ENCODE measurements around the gene GJD3. TPM values are rescaled to one million over a fixed set of nuclear protein-coding genes. Genes with fewer than 3 reads are reported as not detected.

The GJD3 gene
- total and polyA plus RNA-seq, 2 donors (not counting 3 experiments of a cell fraction or from before 2014, with no cell fraction given) = 0.10 to 0.40 TPM

- Histone ChIP-seq H3K9me3 (replicated peaks; ENCODE audit: control insufficient read depth, insufficient read depth, low read length) (no peaks in the 10 kb centered on the region), H3K4me1 (ENCODE audit: control insufficient read depth, extremely low read depth, insufficient read depth, low read length) (peaks cover 51% of the 10 kb centered on the region), H3K9me1 (replicated peaks; ENCODE audit: control insufficient read depth, extremely low read depth, insufficient read depth, low read length) (no peaks in the 10 kb centered on the region), H4K20me1 (replicated peaks; ENCODE audit: control insufficient read depth, extremely low read depth, insufficient read depth, low read length) (no peaks in the 10 kb centered on the region), H3K79me2 (ENCODE audit: control insufficient read depth, insufficient read depth, low read length) (peaks cover 69% of the 10 kb centered on the region), H2AFZ (ENCODE audit: low read depth, low read length) (no peak overlapping the region), H3K36me3 (ENCODE audit: control insufficient read depth in 2 of 2, extremely low read depth in 1 of 2, insufficient read depth in 2 of 2, low read length in 2 of 2) (peaks cover 0 to 3% of the 10 kb centered on the region in 2 experiments), H3K9ac (replicated peaks; ENCODE audit: extremely low read depth, insufficient read depth, low read length) (no peak overlapping the region), H3K27ac (ENCODE audit: insufficient read depth, low read depth, low read length) (peak overlapping the region; percentile 10), H3K4me2 (ENCODE audit: insufficient read depth, low read length) (no peak overlapping the region), H3K27me3 (ENCODE audit: control insufficient read depth in 2 of 2, insufficient read depth in 2 of 2, low read length in 2 of 2) (no peaks in the 10 kb centered on the region), H3K4me3 (replicated peaks in 1 of 3; ENCODE audit: insufficient read depth in 1 of 3, low read depth in 1 of 3, low read length in 3 of 3) (no peak overlapping the region)
- intact Hi-C loops (cut with micrococcal nuclease) = no loop called here
- no TSS peak for BruUV-seq (replicated peaks)
- POLR2A ChIA-PET = interaction anchor here (0.6 kb wide), 1 partner anchor 79 kb away, joined by 13 read pairs; no protein-coding TSS in a partner anchor
- CTCF ChIA-PET = interaction anchor here (0.9 to 2.7 kb wide), 6 partner anchors 8 to 24 kb away, joined by 3 to 10 read pairs (median 4); no protein-coding TSS in a partner anchor
- DNase-seq (ENCODE audit: low read depth, low spot score) = no peak
- FAIRE-seq = no peak
- TF ChIP-seq EZH2 (IDR thresholded peaks at IDR 0.05; ENCODE audit: borderline replicate concordance, low read depth, low read length, severe bottlenecking) (no peak), GATA2 (IDR thresholded peaks at IDR 0.05; ENCODE audit: insufficient read depth, insufficient read length, low read depth, low read length) (no peak)
- dilution Hi-C loops (cut with MboI; ENCODE audit: extremely low pct_ligation_motif_present, low sequenced_read_pairs) = no loop called here
Measured at GRCh38 chr17:40329839-40330794, 34.4 kb downstream of the GJD3 start.

DNA sequence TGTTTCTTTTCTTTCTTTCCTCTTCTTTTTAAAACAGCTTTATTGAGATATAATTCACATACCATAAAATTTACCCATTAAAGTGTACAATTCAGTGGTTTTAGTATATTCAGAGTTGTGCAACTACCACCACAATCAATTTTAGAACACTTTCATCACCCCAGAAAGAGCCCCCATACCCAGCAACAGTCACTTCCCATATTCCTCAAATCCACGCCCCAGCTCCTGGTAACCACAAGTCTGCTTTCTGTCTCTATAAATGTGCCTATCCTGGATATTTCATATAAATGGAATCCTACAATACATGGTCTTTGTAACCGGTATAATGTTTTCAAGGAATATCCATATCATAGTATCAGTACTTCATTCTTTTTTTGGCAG, 36.2 kb downstream of the GJD3 start:
- H3K36me3 ChIP-seq (ENCODE audit: control insufficient read depth in 2 of 2, extremely low read depth in 1 of 2, insufficient read depth in 2 of 2, low read length in 2 of 2) = peaks cover 0 to 3% of the 10 kb centered on the region in 2 experiments
- H4K20me1 ChIP-seq (replicated peaks; ENCODE audit: control insufficient read depth, extremely low read depth, insufficient read depth, low read length) = no peaks in the 10 kb centered on the region
- H2AFZ ChIP-seq (ENCODE audit: low read depth, low read length) = no peak overlapping the region
- H3K79me2 ChIP-seq (ENCODE audit: control insufficient read depth, insufficient read depth, low read length) = peaks cover 67% of the 10 kb centered on the region
- no peak for TF ChIP-seq FOS (IDR thresholded peaks at IDR 0.05; ENCODE audit: borderline replicate concordance, insufficient read depth, low read length)
- TF ChIP-seq, protein P1, sequence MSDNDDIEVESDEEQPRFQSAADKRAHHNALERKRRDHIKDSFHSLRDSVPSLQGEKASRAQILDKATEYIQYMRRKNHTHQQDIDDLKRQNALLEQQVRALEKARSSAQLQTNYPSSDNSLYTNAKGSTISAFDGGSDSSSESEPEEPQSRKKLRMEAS (IDR thresholded peaks at IDR 0.05; ENCODE audit: insufficient read depth, insufficient read length) = no peak
- no peak for TF ChIP-seq GATA2 (IDR thresholded peaks at IDR 0.05; ENCODE audit: insufficient read depth, insufficient read length, low read depth, low read length)
- no peak for TF ChIP-seq MYC (IDR thresholded peaks at IDR 0.05; ENCODE audit: low read depth, low read length)
- no peak for TF ChIP-seq CTCF (IDR thresholded peaks at IDR 0.05; ENCODE audit: extremely low read depth in 1 of 2, insufficient read depth in 1 of 2, low read depth in 1 of 2, low read length in 2 of 2)
- TF ChIP-seq JUN (IDR thresholded peaks at IDR 0.05; ENCODE audit: borderline replicate concordance, insufficient read depth, insufficient read length, low read depth) = no peak
- no peak for TF ChIP-seq POLR2A (IDR thresholded peaks at IDR 0.05; ENCODE audit: low read depth, low read length)
- no peak for TF ChIP-seq EZH2 (IDR thresholded peaks at IDR 0.05; ENCODE audit: borderline replicate concordance, low read depth, low read length, severe bottlenecking)
- TF ChIP-seq POLR2AphosphoS5 (IDR thresholded peaks at IDR 0.05; ENCODE audit: insufficient read depth, low read depth, low read length) = no peak
- H3K27ac ChIP-seq (ENCODE audit: insufficient read depth, low read depth, low read length) = no peak overlapping the region
- no peak overlapping the region for H3K4me3 ChIP-seq (replicated peaks in 1 of 3; ENCODE audit: insufficient read depth in 1 of 3, low read depth in 1 of 3, low read length in 3 of 3)
- H3K4me1 ChIP-seq (ENCODE audit: control insufficient read depth, extremely low read depth, insufficient read depth, low read length) = peaks cover 60% of the 10 kb centered on the region
- no peaks in the 10 kb centered on the region for H3K9me3 ChIP-seq (replicated peaks; ENCODE audit: control insufficient read depth, insufficient read depth, low read length)
- H3K27me3 ChIP-seq (ENCODE audit: control insufficient read depth in 2 of 2, insufficient read depth in 2 of 2, low read length in 2 of 2) = no peaks in the 10 kb centered on the region
- BruUV-seq (replicated peaks) = no TSS peak
- no peak overlapping the region for H3K9ac ChIP-seq (replicated peaks; ENCODE audit: extremely low read depth, insufficient read depth, low read length)
- no peak overlapping the region for H3K4me2 ChIP-seq (ENCODE audit: insufficient read depth, low read length)
- dilution Hi-C loops (cut with MboI; ENCODE audit: extremely low pct_ligation_motif_present, low sequenced_read_pairs) = no loop called here
- ChIA-PET POLR2A (no interaction called here), CTCF (interaction anchor here (0.7 to 1.4 kb wide), 3 partner anchors 9 to 26 kb away, joined by 3 to 6 read pairs (median 5); no protein-coding TSS in a partner anchor)
- H3K9me1 ChIP-seq (replicated peaks; ENCODE audit: control insufficient read depth, extremely low read depth, insufficient read depth, low read length) = no peaks in the 10 kb centered on the region
- no peak for FAIRE-seq
- no peak for DNase-seq (ENCODE audit: low read depth, low spot score)
- intact Hi-C loops (cut with micrococcal nuclease) = no loop called here

All from endothelial cell of umbilical vein (primary cell).